Stimulated activated CD4-positive, alpha-beta T cell treated with anti-CD3 and anti-CD28 coated beads, Interleukin-15, amount 100 ng/mL, for 1 hour (primary cell): Measurements from ENCODE around the gene GINS2.

Source experiments
- DNase-seq, 2 donors: peaks; one replicate each; pipeline ENCODE4 v3.0.0-alpha.2; 2020; ENCODE audit warnings: low read depth in 1 of 2, low spot score in 1 of 2

The GINS2 gene

GRCh38 chr16:85655216-85656129, 33.3 kb downstream of the GINS2 start:
- no peak for DNase-seq

GRCh38 chr16:85654251-85655095, 34.3 kb downstream of the GINS2 start:
- DNase-seq, result no peak

DNA sequence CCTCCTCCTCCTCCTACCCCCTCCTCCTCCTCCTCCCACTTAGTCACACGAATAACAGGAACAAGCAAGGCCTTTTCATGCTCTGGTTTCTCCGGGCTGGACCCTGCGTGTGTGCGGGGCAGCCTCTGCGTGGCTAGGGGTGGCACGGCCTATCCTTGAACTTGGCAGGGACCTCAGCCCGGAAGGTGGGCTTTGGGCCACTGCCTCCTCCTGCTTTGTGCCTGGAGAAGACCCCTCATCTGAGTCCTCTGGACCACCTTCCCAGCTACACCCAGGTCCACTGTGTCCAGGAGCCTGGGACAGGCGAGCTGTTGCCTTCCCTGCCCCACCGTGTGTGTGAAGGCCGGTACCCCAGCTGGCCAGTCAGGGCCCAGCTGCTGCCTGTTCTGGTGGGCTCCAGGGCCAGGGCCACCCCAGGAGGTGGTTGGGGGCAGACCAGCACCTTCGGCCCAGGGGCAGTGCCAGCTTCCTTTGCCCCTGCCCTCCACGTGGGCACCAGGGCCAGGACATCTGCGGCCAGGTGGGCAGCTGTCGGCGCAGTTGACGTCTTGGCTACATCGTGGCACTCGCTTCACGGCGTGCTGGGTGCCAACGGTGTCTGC, 35.4 kb downstream of the GINS2 start:
- DNase-seq, result no peak

GRCh38 chr16:85652431-85653221, 36.1 kb downstream of the GINS2 start:
- DNase-seq, result no peak

- DNase-seq, result no peak
These were observed 36.9 kb downstream of the GINS2 start for GRCh38 chr16:85651629-85652430.

GRCh38 chr16:85650844-85651628, 37.7 kb downstream of the GINS2 start:
- DNase-seq, result no peak

DNA sequence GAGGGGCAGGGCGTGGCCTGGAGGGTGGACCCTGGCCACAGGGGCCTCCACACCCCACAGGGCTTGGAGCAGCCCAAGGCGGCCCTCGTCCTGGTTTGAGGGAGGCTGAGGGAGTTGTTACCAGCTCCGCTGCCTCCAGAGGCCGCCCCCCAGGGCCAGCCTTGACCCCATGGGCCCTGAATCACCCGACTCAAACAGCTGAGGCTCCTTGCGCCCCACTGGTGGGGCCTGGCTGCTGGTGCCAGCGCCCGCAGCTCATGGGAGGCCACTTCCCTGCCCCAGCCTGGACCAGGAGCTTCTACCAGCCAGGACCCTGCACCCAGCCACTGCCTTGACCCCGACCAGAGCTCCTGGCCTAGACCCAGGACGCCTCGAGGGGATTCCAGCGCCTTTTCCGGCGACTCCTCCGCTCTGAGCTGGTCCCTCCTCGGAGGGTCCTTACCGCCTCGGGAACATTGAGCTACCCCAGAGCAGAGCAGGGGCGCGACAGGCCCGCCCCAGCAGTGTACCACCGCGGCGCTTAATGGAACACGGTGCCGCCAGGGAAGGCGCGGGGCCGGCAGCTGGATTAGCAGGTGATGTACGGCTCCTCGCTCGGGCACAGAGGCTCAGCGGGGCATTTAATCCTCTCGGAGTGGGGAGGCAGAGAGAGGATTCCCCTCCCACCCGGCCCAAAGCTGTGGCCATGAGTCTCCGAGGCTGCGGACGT, 38.5 kb downstream of the GINS2 start:
- no peak for DNase-seq

DNA sequence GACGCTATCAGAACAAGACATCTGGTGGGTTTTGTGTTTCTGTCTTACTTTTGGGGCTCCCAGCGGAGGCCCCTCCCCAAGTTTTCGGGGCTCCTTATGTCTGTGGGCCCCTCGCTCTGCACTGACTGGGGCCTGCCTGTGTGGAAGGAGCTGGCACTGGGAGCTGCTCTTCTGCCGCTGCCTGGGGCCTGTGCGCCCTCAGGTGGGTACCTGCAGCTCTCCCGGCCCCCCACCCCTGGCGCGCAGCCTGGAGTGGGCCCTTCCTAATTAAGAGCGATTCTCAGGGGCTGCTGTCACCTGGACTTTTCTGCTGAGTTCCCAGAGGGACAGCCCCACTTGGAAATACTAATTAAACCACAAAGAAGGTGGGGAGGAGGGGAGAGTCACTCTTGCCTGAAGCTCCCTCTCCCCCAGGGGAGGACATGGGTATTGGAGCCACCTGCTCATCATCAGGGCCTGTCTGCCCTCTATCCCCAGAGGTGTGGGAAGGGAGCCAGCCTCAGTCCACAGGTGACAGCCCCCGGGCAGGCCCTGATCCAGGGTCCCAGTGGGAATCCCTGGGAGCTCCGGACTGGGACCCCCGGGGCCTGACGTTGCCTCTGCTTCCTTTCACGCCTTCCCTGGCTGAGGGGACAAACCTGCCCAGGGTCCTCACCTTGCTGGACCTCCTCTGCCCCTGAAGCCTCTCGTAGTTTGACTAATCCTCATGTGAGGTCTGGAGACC, 39.2 kb downstream of the GINS2 start:
- no peak for DNase-seq

- DNase-seq, result no peak
These were observed 39.9 kb downstream of the GINS2 start for GRCh38 chr16:85648805-85649204.

GRCh38 chr16:85648070-85648714, 40.6 kb downstream of the GINS2 start:
- no peak for DNase-seq

DNA sequence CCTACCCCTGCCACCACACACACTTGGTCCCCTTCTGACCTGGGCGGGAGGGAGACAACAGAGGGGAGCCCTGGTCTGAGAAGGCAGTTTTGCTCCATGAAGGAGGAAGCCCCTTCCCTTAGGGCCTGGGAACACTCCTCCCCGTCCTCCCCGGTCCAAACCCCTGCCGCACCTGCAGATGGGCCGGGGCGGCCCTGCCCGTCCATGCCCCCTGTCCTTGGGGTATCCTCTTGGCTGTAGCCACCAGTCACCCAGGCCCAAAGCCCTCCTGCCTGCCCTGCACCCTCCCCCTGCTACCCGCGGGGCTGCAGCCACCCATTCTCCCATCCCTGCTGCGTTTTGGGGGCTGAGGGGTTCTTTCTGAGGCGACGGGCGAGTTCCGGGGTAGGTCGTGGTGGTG, 41.8 kb downstream of the GINS2 start:
- no peak for DNase-seq

GRCh38 chr16:85646358-85646907, 42.3 kb downstream of the GINS2 start:
- no peak for DNase-seq

DNA sequence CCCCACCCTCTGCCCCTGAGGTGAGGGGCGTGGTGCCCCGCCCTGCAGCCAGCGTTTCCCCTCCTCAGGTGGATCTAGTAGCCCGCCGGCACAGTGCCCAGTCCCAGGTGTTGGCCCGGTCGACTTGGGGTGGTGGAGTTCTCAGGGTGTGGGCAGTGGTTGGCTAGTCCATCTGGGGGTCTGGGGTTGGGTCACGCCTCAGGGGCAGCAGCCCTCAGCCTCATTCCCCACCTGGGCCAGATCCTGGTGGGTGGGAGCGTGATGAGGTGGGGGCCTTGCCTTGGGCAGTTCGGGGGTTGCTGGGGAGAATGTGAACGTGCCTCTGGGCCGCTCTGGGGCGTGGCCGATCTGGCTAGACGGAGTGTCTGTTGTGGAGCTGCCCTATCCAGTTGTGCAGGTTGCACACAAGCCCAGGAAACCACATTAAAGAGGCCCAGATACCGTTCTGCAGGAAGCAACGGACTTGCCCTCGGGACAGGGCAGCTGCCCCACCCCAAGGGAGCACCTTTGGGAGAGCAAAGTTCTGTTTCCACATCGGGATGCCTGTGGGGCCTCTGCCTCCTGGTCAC, 43.6 kb downstream of the GINS2 start:
- DNase-seq, result no peak

- no peak for DNase-seq
These were observed 44.6 kb downstream of the GINS2 start for GRCh38 chr16:85644093-85644712.

DNA sequence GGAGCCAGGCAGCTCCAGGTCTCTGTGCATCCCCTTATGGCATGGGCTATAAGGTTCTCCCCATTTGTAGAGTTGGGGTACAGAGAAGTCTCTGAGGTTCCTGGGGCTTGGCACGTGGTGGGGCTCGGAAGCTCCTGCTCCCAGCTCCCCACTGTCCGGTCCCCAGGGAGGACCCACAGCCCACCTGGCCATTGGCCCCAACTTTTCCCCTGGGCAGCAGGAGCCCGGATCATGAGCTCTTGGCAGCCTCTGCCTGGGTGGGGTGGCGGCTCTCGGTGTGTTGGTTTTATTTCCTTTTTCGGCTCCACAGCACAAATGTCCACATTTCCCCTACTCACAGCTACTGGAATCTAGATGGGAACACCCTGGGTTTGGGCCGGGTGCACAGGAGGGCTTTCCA, 45.1 kb downstream of the GINS2 start:
- no peak for DNase-seq

GRCh38 chr16:85642762-85643358, 45.9 kb downstream of the GINS2 start:
- DNase-seq, result no peak
